Osteoblast (primary cell): ENCODE measurements around the gene NFS1. TPM values are rescaled to one million over a fixed set of nuclear protein-coding genes. Genes with fewer than 3 reads are reported as not detected.
A peak's percentile ranks its signal among the peaks of the same experiment; 100 is the strongest.

ENCODE experiments used
- DNase-seq: peaks from one replicate; pipeline ENCODE4 v3.0.0; 2011; ENCODE audit warnings: low spot score, mixed read lengths; ENCODE audit not compliant: insufficient read length; ENCODE audit errors: missing footprints
- H2AFZ ChIP-seq: 2 replicates; pipeline ENCODE4 v1.6.0; 2011; ENCODE audit warnings: mild to moderate bottlenecking, low read length
- H3K27ac ChIP-seq: 2 replicates; pipeline ENCODE4 v1.5.1; 2011; ENCODE audit warnings: mild to moderate bottlenecking, low read depth, low read length, moderate library complexity
- H3K27me3 ChIP-seq: 2 replicates; pipeline ENCODE4 v1.6.0; 2012; ENCODE audit warnings: mild to moderate bottlenecking, control low read depth, inconsistent platforms, low read length, moderate library complexity; ENCODE audit not compliant: insufficient read depth
- H3K36me3 ChIP-seq: 2 replicates; pipeline ENCODE4 v1.5.1; 2011; ENCODE audit warnings: mild to moderate bottlenecking, low read length, control low read depth, moderate library complexity; ENCODE audit not compliant: insufficient read depth
- H3K4me1 ChIP-seq: 2 replicates; pipeline ENCODE4 v1.5.1; 2011; ENCODE audit warnings: mild to moderate bottlenecking, low read length, control low read depth, moderate library complexity; ENCODE audit not compliant: insufficient read depth
- H3K4me2 ChIP-seq: 2 replicates; pipeline ENCODE4 v1.6.0; 2011; ENCODE audit warnings: mild to moderate bottlenecking, low read length; ENCODE audit not compliant: insufficient read depth
- H3K4me3 ChIP-seq: fragments of 200-600 bp; sonication (generic); 3 replicates; pipeline ENCODE4 v1.5.1; 2012; ENCODE audit warnings: mild to moderate bottlenecking, low read length, inconsistent platforms; ENCODE audit not compliant: insufficient read depth
- H3K79me2 ChIP-seq: 2 replicates; pipeline ENCODE4 v1.6.0; 2012; ENCODE audit warnings: mild to moderate bottlenecking, low read length, control low read depth, inconsistent platforms; ENCODE audit not compliant: insufficient read depth
- H3K9me3 ChIP-seq: 2 replicates; pipeline ENCODE4 v1.5.1; 2011; ENCODE audit warnings: low read depth, low read length, control low read depth
- H4K20me1 ChIP-seq: 2 replicates; pipeline ENCODE4 v1.6.0; 2012; ENCODE audit warnings: mild to moderate bottlenecking, low read length, control low read depth; ENCODE audit not compliant: insufficient read depth
- CTCF ChIP-seq: IDR thresholded peaks from 2 replicates; pipeline ENCODE4 v1.5.1; 2011; ENCODE audit warnings: mild to moderate bottlenecking, low read depth, low read length, moderate library complexity; ENCODE audit errors: extremely low read depth
- total RNA-seq: library from RNA; depleted of rRNA; stranded (reverse); fragments of >200 nt; gene quantifications from 2 replicates; pipeline ENCODE4 v1.2.3, GENCODE V29; 2012

Gene NFS1
- total RNA-seq, 1 donor, result 21.7 TPM

DNA sequence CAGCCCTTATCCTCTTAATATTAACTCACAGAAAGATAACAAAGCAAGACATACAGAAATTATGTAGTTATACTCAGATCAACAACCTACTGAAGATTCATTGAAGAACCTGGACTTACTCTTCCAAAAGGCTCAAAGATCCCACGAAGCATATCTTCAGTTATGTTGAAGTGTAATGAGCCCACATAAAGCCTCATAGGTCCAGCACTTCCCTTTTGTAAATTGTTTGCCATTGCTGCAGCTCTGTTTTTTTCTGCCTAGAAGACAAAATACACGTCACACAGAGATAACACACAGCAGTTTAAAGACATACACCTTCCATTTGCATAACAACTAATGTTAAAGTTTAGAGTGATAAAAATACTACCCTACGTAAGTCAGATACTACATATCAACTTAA is 22.5 kb upstream of the NFS1 start:
- no peak for TF ChIP-seq CTCF
- H3K36me3 ChIP-seq, result peaks cover 97% of the 10 kb centered on the region
- H3K79me2 ChIP-seq, result peaks cover 98% of the 10 kb centered on the region
- H3K4me1 ChIP-seq, result peaks cover 8% of the 10 kb centered on the region
- H3K27me3 ChIP-seq, result no peaks in the 10 kb centered on the region
- H3K27ac ChIP-seq, result no peak overlapping the region
- H3K4me3 ChIP-seq, result no peak overlapping the region
- H3K9me3 ChIP-seq, result no peaks in the 10 kb centered on the region
- no peak overlapping the region for H3K4me2 ChIP-seq
- no peak overlapping the region for H2AFZ ChIP-seq
- no peak for DNase-seq
- peaks cover 80% of the 10 kb centered on the region for H4K20me1 ChIP-seq

DNA sequence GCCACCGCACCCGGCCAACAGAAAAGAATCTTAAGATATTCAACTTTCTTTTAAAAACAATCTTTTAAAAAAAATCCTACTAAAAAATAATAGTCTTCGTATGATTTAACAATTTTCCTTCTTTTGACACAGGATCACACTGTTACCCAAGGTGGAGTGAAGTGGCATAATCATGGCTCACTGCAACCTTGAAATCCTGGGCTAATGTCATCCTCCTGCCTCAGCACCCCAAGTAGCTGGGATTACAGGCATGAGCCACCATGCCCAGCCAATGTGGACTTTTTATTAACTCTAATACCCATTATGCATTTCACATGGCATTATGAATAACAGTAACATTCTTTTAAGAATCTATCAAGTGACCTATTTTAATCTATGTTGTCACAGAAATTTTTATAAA is 22.1 kb upstream of the NFS1 start:
- no peak overlapping the region for H3K4me2 ChIP-seq
- H3K27ac ChIP-seq, result no peak overlapping the region
- DNase-seq, result no peak
- H3K36me3 ChIP-seq, result peaks cover 97% of the 10 kb centered on the region
- TF ChIP-seq CTCF, result no peak
- peaks cover 98% of the 10 kb centered on the region for H3K79me2 ChIP-seq
- no peak overlapping the region for H2AFZ ChIP-seq
- H3K9me3 ChIP-seq, result no peaks in the 10 kb centered on the region
- H3K4me1 ChIP-seq, result peaks cover 8% of the 10 kb centered on the region
- H4K20me1 ChIP-seq, result peaks cover 83% of the 10 kb centered on the region
- H3K27me3 ChIP-seq, result no peaks in the 10 kb centered on the region
- H3K4me3 ChIP-seq, result no peak overlapping the region

DNA sequence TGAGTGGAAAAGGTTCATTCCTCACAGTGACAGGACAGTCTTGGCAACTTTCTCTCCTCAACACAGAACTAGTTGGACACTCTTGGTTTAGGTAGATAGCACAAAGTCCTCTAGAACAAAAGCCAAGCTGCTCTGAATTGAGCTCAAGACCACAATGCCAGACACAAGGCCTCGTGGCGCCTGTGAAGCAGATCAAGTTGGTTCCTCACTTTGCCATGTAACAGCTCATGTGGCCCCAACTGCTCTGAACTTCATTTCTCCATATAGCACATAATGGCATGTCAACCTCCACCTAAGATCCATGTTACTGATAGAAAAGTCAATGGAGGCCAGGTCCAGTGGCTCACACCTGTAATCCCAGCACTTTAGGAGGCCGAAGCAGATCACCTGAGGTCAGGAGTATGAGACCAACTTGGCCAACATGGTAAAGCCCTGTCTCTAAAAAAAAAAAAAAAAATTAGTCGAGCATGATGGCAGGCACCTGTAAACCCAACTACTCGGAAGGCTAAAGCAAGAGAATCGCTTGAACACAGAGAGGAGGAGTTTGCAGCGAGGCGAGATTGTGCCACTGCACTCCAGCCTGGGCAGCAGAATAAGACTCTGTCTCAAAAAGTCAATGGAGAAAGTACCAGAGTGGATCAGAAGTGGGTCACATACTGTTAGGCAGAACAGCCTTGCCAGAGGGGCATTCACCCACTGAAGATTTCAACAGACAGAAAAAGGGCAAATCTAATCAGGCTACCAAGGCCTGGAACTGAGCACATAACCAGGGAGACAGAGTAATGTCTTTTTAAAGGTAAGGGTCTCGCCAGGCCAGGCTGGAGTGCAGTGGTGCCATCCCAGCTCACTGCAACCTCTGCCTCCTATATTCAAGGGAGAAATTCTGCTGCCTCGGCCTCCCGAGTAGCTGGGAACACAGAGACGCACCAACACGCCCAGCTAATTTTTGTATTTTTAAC is 21.3 kb upstream of the NFS1 start:
- peaks cover 99% of the 10 kb centered on the region for H3K36me3 ChIP-seq
- H3K27ac ChIP-seq, result peak overlapping the region; percentile 5
- no peak for DNase-seq
- no peak overlapping the region for H3K4me2 ChIP-seq
- no peak overlapping the region for H2AFZ ChIP-seq
- peaks cover 97% of the 10 kb centered on the region for H3K79me2 ChIP-seq
- H3K9me3 ChIP-seq, result no peaks in the 10 kb centered on the region
- no peak for TF ChIP-seq CTCF
- H3K27me3 ChIP-seq, result no peaks in the 10 kb centered on the region
- no peak overlapping the region for H3K4me3 ChIP-seq
- peaks cover 80% of the 10 kb centered on the region for H4K20me1 ChIP-seq
- peaks cover 8% of the 10 kb centered on the region for H3K4me1 ChIP-seq

GRCh38 chr20:35719717-35720116 is 20.6 kb upstream of the NFS1 start:
- no peak for TF ChIP-seq CTCF
- Histone ChIP-seq H3K4me3 (no peak overlapping the region), H3K27ac (peak overlapping the region; percentile 5), H3K9me3 (no peaks in the 10 kb centered on the region), H3K4me1 (peaks cover 8% of the 10 kb centered on the region), H3K27me3 (no peaks in the 10 kb centered on the region), H3K4me2 (no peak overlapping the region), H3K36me3 (peaks cover 99% of the 10 kb centered on the region), H3K79me2 (peaks cover 98% of the 10 kb centered on the region), H4K20me1 (peaks cover 84% of the 10 kb centered on the region), H2AFZ (no peak overlapping the region)
- DNase-seq, result no peak
